ENCODE results near the gene CBX3. TPM values are rescaled to one million over a fixed set of nuclear protein-coding genes. Genes with fewer than 3 reads are reported as not detected.
"Not testable (repeated sequence)": the region's sequence is repeated elsewhere in the genome, so short reads cannot be mapped to it uniquely, and the experiment has no call there.

The CBX3 gene
- polyA plus RNA-seq, 12 donors, result 147 to 253 (median 198) TPM; not detected in 1

DNA sequence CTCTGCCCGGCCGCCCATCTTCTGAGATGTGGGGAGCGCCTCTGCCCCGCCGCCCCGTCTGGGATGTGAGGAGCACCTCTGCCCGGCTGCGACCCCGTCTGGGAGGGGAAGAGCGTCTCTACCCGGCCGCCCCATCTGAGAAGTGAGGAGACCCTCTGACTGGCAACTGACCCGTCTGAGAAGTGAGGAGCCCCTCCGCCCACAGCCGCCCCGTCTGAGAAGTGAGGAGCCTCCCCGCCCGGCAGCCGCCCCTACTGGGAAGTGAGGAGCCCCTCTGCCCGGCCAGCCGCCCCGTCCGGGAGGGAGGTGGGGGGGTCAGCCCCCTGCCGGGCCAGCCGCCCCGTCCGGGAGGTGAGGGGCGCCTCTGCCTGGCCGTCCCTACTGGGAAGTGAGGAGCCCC, 60.3 kb downstream of the CBX3 start:
- not testable (repeated sequence) for DNase-seq

Other genes with a start within 250 kb of the CBX3 start
- gene NFE2L3, start 49.5 kb upstream of the CBX3 start, polyA plus RNA-seq (ENCODE audit: insufficient read length in 12 of 12), result 10 to 100 TPM in 1 of 12 donors, 1 to 10 TPM in 10, not detected in 1; 2.4 to 14.8 (median 5.2) TPM
- gene HNRNPA2B1, start 999 bp upstream of the CBX3 start, polyA plus RNA-seq (ENCODE audit: insufficient read length in 12 of 12), result 1,000 to 10,000 TPM in 2 of 12 donors, 100 to 1,000 TPM in 10; 126 to 1,068 (median 803) TPM
- gene SNX10, start 90.1 kb downstream of the CBX3 start, polyA plus RNA-seq (ENCODE audit: insufficient read length in 12 of 12), result 1 to 10 TPM in 11 of 12 donors, not detected in 1; 1.6 to 6.9 (median 2.4) TPM